ENCODE data around the gene PPT2.

The PPT2 gene

DNA sequence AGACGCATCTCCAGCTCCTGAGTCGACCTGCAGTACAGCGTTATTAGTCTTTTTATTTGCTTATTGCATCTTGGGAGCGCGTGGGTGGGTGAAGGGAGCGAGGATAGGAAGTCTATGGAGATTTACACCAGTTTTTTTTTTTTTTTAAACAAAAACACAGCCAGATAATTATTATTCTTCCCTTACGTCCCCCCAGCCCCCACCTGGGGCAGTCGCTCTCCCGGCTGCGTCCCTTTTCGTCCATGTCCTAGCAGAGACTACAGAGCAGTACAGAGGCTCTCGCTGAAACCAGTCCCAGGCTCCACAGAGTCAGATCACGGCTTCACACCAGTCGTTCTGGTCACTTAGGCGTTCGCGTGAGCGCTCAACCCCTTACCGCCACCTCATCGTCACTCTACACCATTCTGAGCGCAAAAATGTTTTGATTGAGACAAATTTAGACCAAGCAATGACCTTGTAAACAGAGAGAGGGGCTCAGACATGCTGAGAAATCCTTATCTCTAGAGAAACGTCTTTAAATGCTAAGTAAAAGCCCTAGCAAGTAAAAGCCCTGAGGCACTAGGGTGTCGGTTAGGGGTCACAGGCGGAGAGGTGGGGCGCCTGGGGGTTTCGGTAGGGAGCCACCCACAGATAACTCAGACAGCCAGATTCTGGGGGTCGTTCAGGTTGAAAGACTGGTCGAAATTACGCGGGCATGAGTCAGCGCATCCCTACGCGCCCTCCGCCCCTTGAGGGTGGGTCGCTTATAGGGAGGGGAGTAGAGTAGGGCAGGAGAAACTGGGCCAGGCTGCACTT lies 975 bp upstream of the PPT2 start:
- no peak for DNase-seq

DNA sequence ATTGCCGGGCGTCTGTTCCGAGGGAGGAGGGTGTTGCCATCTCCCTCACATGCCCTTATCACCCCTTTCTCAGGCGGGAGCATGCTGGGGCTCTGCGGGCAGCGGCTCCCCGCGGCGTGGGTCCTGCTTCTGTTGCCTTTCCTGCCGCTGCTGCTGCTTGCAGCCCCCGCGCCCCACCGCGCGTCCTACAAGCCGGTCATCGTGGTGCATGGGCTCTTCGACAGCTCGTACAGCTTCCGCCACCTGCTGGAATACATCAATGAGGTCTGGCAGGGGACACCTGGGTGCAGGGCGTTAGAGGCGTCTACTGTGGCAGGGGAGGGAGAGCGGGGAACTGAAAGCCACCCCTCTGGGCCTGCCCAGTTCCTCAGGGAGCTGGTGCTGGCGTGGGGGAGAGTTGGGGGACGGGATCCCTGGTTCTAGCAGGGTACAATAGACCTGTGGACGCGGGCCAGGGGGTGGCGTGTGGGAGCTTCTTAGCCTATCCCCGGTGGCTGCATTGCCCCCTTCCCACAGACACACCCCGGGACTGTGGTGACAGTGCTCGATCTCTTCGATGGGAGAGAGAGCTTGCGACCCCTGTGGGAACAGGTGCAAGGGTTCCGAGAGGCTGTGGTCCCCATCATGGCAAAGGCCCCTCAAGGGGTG lies 697 bp downstream of the PPT2 start:
- peak; percentile 61 for DNase-seq

GRCh38 chr6:32156891-32157290 lies 3.0 kb downstream of the PPT2 start:
- no peak for DNase-seq

GRCh38 chr6:32158052-32158451 lies 4.1 kb downstream of the PPT2 start:
- DNase-seq: no peak

DNA sequence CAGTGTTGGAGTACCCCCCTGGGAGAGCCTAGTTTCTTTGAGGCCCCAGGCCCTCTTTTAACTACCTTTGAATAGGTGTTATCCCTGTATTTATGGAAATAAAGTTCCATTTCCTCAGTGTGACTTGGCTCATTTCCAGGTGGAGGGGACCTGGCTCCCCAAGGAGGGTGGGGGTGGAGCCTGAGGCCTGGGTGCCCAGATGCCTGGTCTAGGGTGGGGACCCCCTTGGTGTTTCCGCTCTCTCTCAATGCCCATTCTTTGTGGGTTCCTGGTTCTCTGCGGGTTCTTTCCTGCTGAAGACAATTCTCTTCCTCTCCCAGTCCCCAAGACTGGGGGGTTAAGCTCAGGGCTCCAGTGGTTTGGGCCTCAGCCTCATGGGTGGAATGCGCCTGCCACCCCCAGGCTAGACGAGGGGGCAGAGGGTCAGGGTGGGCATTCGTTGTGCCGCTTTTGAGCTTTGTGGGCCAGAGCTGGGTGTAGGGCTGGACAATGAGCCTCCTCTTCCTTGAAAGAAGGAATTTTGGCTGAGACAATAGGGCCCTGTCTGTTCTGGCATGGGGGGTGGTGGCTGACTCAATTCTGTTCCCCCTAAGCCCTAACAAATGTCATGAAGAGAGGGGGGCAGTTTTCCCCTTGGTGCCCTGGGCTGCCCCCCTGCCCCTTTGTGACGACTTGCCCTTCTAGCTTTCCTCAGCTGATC lies 9.8 kb downstream of the PPT2 start:
- DNase-seq: no peak

DNA sequence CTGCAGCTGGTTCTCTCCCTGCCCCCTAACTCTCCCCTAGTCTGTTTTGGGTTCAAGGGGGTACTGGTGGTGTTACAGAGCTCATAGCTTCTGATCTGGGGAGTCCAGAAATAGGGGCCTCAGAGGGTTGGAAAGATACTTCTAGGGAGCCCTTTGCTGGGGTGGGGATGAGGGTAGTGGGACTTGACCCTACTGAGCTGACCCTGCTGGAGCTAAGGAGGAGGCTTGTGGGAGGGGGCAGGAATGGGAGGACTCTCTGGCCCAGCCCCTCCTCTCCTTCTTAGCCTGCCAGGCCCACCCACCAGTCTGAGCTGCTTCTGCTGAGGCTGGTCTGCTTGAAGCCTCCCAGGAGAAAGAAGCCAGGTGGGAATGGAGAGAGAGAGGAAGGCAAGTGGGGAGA lies 10.4 kb downstream of the PPT2 start, which contains the start of gene EGFL8:
TSS of gene EGFL8 (plus strand) at position 301 of the 400 bp plus-strand sequence. CDS start 1,571 bp downstream, outside the sequence.
- no peak for DNase-seq

GRCh38 chr6:32166411-32167061 lies 12.6 kb downstream of the PPT2 start:
- no peak for DNase-seq

DNA sequence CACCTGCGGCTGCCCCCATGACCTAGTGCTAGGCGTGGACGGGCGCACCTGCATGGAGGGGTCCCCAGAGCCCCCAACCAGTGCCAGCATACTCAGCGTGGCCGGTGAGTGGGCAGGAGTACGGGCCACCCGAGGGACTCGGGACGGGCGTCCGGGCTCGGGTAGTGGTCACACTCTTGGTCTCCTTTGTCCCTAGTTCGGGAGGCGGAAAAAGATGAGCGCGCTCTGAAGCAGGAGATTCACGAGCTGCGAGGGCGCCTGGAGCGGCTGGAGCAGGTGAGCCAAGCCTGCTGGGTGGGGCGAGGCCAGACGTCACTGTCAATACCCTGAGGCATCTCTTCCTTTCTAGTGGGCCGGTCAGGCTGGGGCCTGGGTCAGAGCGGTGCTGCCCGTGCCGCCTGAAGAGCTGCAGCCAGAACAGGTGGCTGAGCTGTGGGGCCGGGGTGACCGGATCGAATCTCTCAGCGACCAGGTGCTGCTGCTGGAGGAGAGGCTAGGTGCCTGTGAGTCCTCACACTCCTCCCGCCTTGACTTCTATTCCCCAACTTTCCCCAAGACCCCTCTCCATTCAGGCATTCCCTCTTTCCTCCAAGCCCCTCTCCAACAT lies 13.3 kb downstream of the PPT2 start:
- DNase-seq: no peak

DNA sequence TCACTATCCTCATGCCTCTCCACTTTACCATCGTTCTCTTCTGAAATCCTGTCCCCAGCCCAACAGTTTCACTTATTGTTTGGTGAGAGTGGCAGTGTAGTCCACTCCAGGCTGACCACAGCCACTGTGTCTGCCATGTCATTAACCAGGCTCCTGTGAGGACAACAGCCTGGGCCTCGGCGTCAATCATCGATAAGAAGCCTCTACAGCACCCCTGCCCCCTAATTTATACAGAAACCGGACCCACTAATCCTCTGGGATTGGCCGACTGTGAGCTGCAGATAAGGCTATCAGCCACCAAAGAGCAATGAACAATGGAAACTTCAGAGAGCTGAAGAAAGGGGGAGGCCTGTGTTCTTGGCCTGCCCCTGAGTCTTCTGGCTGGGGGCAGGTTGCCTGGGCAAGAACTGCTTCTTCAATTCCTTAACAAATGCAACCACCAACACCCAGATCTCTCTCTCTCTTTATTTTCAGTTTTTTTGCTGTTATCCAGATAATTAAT lies 13.9 kb downstream of the PPT2 start:
- DNase-seq: no peak

GRCh38 chr6:32168350-32168749 lies 14.4 kb downstream of the PPT2 start:
- DNase-seq: no peak

DNA sequence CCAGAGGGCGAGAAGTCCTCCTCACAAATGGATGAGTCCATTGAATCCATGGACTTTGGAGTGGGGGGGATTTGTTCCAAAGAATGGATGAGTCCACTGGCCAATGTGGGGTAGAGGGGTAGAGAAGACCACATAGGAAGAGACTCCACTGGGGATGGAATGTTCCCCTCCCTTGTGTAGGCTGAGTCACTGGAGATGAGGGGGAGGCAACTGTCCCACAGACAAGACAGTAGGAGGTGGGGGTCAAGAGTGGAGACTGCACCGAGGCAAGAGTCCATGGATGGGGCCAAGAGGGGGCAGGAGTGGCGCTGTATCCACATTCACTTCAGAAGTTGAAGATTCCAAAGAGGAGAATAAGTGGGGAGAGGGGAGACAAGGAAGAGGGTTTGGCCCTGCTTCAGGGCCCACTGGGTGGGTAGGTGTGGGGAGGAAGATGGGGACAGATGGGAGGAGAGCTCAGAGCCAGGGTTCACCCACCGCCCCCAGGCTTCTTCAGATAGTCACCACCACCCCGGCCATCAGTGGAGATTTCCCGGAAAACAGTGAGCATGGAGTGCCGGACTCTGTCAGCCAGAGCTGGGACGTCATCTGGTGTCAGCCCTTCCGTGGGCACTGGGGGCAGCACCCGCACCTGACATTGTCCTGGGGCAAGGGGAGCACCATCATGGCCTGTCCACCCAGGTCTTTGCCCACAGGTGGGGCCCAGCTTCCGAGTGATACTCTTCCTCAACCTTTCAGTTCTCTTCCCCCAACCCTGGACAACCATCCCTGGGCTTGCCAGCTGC lies 15.1 kb downstream of the PPT2 start:
- no peak for DNase-seq

DNA sequence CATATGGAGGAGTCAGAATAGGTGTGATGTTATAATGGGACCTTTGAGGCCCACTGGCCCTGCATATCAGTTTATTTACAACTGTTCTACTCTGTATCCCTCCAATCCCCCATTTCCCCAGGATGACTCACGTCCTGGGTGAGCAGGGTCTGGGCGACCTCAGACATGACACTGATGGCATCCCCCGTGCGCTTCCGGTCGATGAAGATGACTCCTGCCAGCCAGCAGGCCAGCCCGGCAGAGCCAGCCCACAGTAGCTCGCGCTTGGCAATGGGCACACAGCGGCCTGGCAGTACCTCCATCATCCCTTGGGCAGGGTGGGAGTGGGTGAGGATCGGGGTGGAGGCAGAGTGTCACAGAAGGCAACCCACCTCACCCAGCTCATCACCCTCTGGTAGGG lies 16.4 kb downstream of the PPT2 start:
- no peak for DNase-seq

DNA sequence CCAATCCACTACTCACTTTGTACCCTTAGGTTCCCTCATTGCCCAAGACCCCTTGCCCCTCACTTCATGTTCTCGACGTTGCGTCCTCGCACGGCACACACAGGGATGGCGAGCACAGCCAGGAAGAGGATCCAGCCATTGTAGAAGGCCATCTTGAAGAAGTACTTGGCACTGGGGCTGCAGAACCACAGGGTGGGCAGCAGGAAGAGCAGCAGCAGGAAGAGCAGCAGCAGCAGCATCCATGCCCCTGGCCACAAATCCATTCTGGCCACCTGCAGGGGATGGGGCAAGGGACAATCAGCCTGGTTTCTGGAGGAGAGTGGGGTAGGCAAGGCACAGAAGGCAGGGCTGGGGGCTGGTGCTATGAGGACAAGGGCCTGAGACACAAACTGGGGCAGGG lies 17.3 kb downstream of the PPT2 start:
- no peak for DNase-seq

DNA sequence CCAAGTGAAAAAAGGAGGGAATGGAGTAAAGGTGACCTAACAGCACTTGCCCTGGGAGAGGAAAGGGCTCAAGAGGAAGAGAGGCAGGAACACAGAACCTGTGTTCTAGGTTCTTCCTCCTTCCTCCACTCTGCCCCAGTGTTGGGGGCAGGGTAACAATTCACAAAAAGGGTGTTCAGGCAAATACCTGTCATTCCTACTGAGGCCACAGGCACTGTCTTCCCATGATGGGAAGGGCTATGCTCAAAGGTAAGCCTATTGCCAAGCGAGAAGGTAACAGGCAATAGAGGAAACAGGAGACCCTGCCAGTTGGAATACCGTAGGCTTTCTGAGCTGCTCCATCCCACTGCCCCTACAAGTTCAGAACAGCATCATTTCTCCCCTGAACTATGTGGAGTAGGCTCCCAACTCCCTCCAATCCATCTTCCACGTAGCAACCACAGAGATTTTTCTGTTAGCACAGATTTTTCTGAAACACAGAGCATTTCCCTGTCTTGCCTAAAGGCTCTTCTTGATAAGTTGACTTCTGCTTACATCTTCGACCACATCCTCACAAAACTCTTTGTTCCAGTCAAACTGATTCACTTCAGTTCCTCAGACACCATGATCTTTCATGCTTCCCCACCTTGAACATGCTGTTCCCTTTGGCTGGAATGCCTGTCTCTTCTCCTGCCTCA lies 19.2 kb downstream of the PPT2 start:
- no peak for DNase-seq

GRCh38 chr6:32174416-32174815 lies 20.5 kb downstream of the PPT2 start:
- no peak for DNase-seq

- no peak for DNase-seq
Observed at GRCh38 chr6:32175322-32175710, 21.4 kb downstream of the PPT2 start.

DNA sequence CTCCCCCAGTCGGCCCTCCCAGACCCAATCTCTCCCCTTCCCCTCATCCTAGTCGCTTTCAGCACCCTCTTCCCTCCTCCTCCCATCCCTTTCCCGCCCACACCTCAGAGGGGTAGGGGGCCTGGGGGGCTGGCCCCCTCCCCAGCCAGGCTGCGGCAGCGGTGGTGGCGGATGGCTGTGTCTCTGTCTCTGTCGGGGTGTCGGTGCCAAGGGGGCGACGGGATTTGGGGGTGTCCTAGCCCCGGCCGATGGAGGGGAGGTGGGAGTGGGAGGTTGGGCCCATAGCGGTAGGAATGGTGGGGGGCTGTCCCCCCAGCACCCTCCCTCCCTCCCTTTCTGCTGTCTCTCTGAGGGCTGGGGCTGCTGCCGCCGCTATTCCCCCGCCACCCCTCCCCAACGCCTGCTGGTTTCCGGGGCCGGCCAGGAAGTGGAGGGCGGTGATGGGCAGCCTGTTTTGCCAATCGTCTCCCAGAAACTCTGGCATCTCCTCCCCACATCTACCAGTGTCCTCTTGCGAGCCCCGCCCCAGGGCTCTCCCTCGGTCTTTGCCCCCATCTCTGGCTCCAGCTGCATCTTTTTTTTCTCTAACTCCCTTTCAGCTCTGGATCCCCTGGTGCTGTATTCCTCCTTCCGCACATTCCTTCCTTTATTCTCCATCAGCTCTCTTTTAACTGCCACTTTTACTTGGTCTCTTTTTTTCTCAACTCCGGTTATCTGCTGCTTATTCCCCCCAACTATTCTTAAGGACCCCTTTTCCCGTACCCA lies 22.0 kb downstream of the PPT2 start, which contains the start of gene AGPAT1:
TSS of gene AGPAT1 (minus strand) at position 374 of the 765 bp plus-strand sequence. CDS start 4,588 bp downstream, outside the sequence.
- peak; percentile 93 for DNase-seq

GRCh38 chr6:32176476-32177182 lies 22.7 kb downstream of the PPT2 start:
- DNase-seq: no peak

DNA sequence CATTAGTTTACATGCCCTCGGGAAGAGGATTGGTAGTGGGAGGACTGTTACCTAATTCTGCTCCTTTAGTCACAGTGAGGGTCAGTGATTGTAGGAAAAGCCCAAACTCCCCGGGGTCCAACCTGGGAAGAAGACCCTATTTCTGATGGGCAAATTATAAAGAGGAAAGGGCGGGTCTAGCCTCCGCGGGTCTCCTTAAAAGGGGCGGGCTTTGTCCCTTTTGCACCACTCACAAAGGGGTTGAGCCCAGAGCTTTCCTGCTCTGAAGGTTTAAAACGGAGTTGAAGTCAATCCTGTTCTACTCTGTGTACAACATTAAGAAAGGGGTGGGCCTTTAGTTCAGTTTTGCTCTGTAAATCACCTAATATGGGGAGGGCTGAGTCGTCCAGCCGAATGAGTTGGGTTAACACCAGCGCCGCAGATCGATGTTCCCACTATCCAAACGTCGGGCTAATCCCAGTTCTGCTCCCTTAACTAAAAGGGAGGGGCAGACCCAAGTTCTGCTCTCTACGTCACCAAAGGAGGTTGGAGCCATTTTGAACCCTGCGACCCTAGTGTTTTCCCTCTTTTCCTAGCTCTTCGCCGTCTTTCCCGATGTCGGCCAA lies 23.3 kb downstream of the PPT2 start:
- no peak for DNase-seq
